Activated naive CD4-positive, alpha-beta T cell treated with anti-CD3 and anti-CD28 coated beads, Interleukin-2, amount 10 ng/mL, durations not matched to agents 5 hours and 36 hours (primary cell): ENCODE measurements around the gene CT45A8. TPM values are rescaled to one million over a fixed set of nuclear protein-coding genes. Genes with fewer than 3 reads are reported as not detected.

ENCODE experiments used
- total RNA-seq, 2 experiments: library from RNA; stranded (reverse); gene quantifications; one replicate each; pipeline ENCODE4 v1.2.3, GENCODE V29; 2021

CT45A8 gene, protein sequence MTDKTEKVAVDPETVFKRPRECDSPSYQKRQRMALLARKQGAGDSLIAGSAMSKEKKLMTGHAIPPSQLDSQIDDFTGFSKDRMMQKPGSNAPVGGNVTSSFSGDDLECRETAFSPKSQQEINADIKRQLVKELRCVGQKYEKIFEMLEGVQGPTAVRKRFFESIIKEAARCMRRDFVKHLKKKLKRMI
- not detected for total RNA-seq

DNA sequence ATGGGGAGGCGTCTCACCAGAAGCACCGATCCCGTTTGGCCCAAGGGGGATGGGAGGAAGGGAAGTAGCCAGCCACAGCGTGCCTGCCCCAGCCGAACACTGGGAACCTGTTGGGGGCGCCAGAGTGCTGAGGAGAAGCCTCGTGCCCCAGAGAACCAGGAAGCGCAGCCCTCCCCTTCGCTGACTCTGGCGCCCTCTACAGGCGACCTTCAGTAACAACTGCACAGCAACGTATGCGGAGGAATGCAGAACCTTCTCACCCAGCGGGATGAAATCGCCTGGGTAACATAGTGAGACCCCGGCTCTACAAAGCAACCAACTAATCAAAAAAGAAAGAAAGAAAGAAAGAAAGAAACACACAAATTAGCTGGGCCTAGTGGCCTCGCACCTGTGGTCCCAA is at the start of gene CT45A8:
Gene CT45A8 (minus strand): TSS at position 101 of the 400 bp plus-strand sequence. CDS start 3,755 bp downstream, outside the sequence.

DNA sequence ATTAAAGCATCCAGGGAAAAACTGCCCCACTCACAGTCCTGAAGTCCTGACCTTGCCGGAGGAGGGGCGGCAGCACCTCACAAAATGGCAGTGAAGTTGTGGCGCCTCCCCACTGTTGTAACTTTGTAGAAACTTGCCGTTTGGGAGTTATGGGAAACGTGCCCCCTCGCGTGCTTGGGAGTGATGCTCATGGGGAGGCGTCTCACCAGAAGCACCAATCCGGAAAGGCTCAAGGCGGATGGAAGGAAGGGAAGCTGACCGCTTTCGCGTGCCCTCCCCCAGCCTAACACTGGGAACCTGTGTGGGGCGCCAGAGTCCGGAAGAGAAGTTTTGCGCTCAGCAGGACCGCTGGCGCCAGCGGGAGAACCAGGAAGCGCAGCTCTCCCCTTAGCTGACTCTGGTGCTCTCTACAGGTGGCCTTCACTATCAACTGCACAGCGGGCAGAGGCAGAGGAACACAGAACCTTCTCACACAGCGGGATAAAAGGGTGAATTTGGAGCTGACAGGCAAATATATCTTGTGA is 39.0 kb upstream of the CT45A8 start, which contains the start of the genes CT45A10 and SAGE1:
Gene CT45A10 (minus strand): TSS at position 151 of the 524 bp plus-strand sequence. CDS start 8,100 bp downstream, outside the sequence.
Gene SAGE1 (plus strand): TSS at position 423 of the 524 bp plus-strand sequence. CDS start 2,527 bp downstream, outside the sequence.

DNA sequence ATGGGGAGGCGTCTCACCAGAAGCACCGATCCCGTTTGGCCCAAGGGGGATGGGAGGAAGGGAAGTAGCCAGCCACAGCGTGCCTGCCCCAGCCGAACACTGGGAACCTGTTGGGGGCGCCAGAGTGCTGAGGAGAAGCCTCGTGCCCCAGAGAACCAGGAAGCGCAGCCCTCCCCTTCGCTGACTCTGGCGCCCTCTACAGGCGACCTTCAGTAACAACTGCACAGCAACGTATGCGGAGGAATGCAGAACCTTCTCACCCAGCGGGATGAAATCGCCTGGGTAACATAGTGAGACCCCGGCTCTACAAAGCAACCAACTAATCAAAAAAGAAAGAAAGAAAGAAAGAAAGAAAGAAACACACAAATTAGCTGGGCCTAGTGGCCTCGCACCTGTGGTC is 17.4 kb upstream of the CT45A8 start, which contains the start of gene CT45A9:
Gene CT45A9 (minus strand): TSS at position 101 of the 400 bp plus-strand sequence. CDS start 3,751 bp downstream, outside the sequence.

DNA sequence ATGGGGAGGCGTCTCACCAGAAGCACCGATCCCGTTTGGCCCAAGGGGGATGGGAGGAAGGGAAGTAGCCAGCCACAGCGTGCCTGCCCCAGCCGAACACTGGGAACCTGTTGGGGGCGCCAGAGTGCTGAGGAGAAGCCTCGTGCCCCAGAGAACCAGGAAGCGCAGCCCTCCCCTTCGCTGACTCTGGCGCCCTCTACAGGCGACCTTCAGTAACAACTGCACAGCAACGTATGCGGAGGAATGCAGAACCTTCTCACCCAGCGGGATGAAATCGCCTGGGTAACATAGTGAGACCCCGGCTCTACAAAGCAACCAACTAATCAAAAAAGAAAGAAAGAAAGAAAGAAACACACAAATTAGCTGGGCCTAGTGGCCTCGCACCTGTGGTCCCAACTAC is 17.2 kb downstream of the CT45A8 start, which contains the start of gene CT45A7:
Gene CT45A7 (minus strand): TSS at position 101 of the 400 bp plus-strand sequence. CDS start 3,747 bp downstream, outside the sequence.

DNA sequence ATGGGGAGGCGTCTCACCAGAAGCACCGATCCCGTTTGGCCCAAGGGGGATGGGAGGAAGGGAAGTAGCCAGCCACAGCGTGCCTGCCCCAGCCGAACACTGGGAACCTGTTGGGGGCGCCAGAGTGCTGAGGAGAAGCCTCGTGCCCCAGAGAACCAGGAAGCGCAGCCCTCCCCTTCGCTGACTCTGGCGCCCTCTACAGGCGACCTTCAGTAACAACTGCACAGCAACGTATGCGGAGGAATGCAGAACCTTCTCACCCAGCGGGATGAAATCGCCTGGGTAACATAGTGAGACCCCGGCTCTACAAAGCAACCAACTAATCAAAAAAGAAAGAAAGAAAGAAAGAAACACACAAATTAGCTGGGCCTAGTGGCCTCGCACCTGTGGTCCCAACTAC is 34.4 kb downstream of the CT45A8 start, which contains the start of gene CT45A2:
Gene CT45A2 (minus strand): TSS at position 101 of the 400 bp plus-strand sequence. CDS start 3,747 bp downstream, outside the sequence.

DNA sequence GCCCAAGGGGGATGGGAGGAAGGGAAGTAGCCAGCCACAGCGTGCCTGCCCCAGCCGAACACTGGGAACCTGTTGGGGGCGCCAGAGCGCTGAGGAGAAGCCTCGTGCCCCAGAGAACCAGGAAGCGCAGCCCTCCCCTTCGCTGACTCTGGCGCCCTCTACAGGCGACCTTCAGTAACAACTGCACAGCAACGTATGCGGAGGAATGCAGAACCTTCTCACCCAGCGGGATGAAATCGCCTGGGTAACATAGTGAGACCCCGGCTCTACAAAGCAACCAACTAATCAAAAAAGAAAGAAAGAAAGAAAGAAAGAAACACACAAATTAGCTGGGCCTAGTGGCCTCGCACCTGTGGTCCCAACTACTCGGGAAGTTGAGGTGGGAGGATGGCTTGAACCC is 51.7 kb downstream of the CT45A8 start, which contains the start of gene CT45A6:
Gene CT45A6 (minus strand): TSS at position 101 of the 400 bp plus-strand sequence. CDS start 3,794 bp downstream, outside the sequence.

Other genes with a start within 250 kb of the CT45A8 start
- not detected for gene CT45A1, start 140.9 kb downstream of the CT45A8 start, total RNA-seq
- gene CT45A3, start 86.3 kb downstream of the CT45A8 start, total RNA-seq = not detected
- not detected for gene CT45A5, start 69.0 kb downstream of the CT45A8 start, total RNA-seq
- gene CT45A6, start 51.8 kb downstream of the CT45A8 start, total RNA-seq = not detected
- not detected for gene CT45A2, start 34.5 kb downstream of the CT45A8 start, total RNA-seq
- not detected for gene CT45A7, start 17.3 kb downstream of the CT45A8 start, total RNA-seq
- not detected for gene CT45A9, start 17.3 kb upstream of the CT45A8 start, total RNA-seq
- not detected for gene CT45A10, start 38.9 kb upstream of the CT45A8 start, total RNA-seq
- gene SAGE1, start 39.2 kb upstream of the CT45A8 start, total RNA-seq = not detected
- gene MMGT1, start 119.5 kb upstream of the CT45A8 start, total RNA-seq = 10 to 100 TPM; 22.1 TPM
- 10 to 100 TPM; 15.7 to 16.1 TPM for gene SLC9A6, start 130.9 kb upstream of the CT45A8 start, total RNA-seq